GM21360 (cell line): ENCODE measurements around the gene ACAP1.

Source experiments
- ATAC-seq: cut with Tn5 transposase; IDR thresholded peaks from one replicate; pipeline ENCODE4 v1.9.1; 2021; ENCODE audit warnings: mild to moderate bottlenecking, moderate library complexity; ENCODE audit not compliant: unreplicated experiment

ACAP1 gene

DNA sequence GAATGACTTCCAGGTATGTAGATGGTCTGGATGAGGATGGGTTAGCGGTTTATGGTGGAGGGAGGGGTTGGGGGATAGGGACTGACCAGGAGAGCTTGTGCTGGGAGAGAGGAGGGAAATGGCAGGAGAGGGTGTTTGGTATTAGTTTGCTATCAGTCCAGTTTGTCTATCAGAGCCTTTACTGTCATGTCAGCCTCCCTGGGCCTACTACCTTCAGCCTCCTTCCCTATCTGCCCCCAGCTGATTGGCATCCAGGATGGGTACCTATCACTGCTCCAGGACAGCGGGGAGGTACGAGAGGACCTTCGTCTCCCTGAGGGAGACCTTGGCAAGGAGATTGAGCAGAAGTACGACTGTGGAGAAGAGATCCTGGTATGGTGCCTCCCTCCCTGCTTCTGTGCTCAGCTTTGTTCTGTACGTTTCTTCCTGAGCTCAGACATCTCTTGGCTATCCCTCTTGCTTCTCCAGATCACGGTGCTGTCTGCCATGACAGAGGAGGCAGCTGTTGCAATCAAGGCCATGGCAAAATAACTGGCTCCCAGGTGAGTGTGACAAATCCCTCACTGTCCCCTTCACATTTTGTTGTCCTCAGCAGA lies 25.1 kb upstream of the ACAP1 start:
- ATAC-seq: no peak

DNA sequence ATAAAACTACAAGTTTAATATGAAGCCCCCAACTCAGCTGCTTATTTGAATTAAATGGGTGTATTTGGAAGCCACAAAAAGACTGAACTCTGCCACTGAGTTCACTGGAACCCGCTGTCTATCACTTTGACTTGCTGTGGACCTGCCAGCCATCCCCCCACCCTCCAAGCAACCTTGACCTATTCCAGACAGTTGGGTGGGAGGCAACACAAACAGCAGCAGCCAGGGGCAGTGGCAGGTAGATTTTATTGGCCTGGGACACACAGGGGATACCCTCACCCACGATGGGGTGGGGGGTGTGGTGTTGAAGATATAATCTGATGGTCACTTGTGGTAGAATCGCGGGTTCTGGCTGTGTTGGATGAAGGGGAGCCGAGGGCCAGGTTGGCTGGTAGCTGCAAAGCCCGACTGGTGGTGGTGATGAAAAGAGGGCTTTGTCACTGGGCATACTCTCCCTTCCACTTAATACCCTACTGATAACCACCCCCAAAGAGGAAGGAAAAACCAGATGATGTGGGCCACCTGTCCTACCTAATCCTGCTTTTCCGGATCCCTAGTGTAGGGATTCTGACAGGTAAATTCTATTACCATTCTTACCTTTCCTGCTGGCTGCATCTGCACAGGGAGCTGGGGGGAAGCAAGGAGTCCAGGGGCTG lies 23.8 kb upstream of the ACAP1 start:
- ATAC-seq: no peak

- ATAC-seq: no peak
These were observed 23.0 kb upstream of the ACAP1 start for GRCh38 chr17:7313088-7313889.

GRCh38 chr17:7313890-7314718 lies 22.2 kb upstream of the ACAP1 start:
- ATAC-seq: no peak

GRCh38 chr17:7314719-7315569 lies 21.4 kb upstream of the ACAP1 start, which contains the start of gene GPS2:
Gene GPS2 (minus strand): TSS chr17:7315360. CDS start chr17:7315052, 308 bp downstream.
- peak; percentile 57 for ATAC-seq

GRCh38 chr17:7315570-7316235 lies 20.6 kb upstream of the ACAP1 start:
- ATAC-seq: no peak

GRCh38 chr17:7317161-7317803 lies 19.0 kb upstream of the ACAP1 start:
- ATAC-seq: no peak

- ATAC-seq: no peak
These were observed 18.0 kb upstream of the ACAP1 start for GRCh38 chr17:7318121-7318860.

DNA sequence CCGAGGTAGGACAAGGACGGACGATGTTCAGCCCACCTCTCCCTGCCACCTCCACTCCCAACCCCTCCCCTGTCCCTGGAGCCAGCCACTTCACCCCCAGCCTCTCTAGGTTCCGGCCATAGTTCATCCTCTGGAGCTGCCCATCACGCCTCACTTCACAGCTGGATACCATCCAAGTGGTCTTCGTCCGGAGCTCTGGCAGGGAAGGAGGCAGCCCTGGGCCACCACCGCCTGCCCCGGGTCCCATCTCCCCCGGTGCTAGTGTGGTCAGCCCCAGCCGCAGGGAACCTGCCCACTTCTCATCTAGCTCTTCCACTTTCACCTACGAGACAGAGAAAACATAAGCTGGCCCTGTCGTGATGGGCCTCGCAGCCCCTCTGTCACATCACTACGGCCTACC lies 14.9 kb upstream of the ACAP1 start:
- no peak for ATAC-seq

GRCh38 chr17:7322520-7323194 lies 13.7 kb upstream of the ACAP1 start:
- ATAC-seq: no peak

GRCh38 chr17:7323731-7324437 lies 12.4 kb upstream of the ACAP1 start:
- ATAC-seq: no peak

- ATAC-seq: no peak
These were observed 11.9 kb upstream of the ACAP1 start for GRCh38 chr17:7324438-7324779.

DNA sequence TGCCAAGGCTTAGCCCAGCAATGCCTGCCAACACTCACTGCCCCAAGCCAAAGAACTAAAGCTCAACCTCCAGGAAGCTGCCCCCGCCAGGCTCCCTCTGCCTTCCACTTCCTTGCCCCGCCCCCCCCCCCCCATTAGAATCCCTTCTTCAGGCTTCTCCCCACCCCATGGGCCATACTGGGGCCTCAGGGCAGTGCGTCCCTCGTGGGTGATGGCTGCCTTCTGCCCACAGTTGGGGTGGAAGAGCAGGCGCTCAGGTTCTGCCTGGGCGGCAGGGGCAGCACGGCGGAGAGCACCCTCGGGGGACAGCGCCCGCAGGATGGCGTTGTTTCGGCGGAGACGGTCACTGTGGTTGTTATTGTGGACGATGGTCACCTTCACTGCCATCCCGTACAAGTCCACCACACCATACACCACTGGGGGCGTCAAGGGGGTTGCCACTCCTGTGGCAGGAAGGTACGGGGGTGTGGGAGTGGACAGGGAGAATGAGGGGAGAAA lies 11.2 kb upstream of the ACAP1 start:
- ATAC-seq: no peak

DNA sequence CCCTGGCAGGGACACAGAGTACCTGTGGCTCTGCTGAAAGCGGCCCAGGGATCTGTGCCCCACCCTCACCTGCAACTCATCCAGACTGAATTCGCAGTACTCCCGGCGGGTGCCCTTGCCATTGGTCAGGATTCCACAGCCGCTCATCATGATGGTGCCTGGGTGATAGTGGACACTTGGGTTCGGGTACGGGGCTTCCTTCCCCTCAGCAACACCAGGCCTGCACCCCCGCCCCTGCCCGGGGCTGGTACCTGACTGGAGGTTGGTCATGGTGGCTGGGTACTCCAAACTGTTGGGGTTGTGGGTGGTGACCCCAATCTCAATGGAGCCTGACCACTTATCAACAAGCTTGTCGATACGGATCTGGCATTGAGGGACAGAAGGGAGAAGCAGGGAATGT lies 10.1 kb upstream of the ACAP1 start:
- no peak for ATAC-seq

DNA sequence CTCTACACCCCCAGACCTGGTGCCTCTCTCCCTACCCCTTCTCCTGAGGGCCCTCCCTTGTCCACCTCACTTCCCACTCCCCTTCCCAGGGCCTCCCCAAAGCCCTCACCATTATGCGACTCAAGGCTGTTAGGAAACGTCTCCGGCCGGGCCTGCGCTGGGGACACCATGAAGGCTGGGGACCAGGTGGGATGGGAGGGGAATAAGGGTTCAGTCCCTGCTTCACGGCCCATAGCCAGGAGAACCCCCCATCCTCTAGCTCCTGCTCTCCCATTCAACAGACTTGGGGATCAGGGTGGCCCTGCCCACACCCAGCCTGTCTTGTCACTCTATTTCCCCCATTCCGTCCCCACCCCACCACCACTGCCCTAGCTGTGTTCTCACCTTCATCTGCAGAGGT lies 9.3 kb upstream of the ACAP1 start:
- ATAC-seq: no peak

GRCh38 chr17:7327501-7327900 lies 8.8 kb upstream of the ACAP1 start:
- ATAC-seq: no peak

GRCh38 chr17:7328009-7328408 lies 8.3 kb upstream of the ACAP1 start:
- ATAC-seq: no peak
